Left ventricle myocardium inferior (tissue), 1 donor: ENCODE data around the gene ALG2. TPM values are rescaled to one million over a fixed set of nuclear protein-coding genes. Genes with fewer than 3 reads are reported as not detected.

ENCODE experiments used
- DNase-seq: peaks from one replicate; pipeline ENCODE4 v3.0.0-alpha.2; 2020
- H3K27ac ChIP-seq: fragments of 200-600 bp; replicated peaks from 2 replicates; pipeline ENCODE4 v1.8.0; 2021
- H3K27me3 ChIP-seq: fragments of 200-600 bp; 2 replicates; pipeline ENCODE4 v1.8.0; 2021; ENCODE audit warnings: low read depth
- H3K36me3 ChIP-seq: fragments of 200-600 bp; 2 replicates; pipeline ENCODE4 v1.8.0; 2021
- H3K4me1 ChIP-seq: fragments of 200-600 bp; 2 replicates; pipeline ENCODE4 v1.8.0; 2021
- H3K4me3 ChIP-seq: fragments of 200-600 bp; 2 replicates; pipeline ENCODE4 v1.8.0; 2021; ENCODE audit warnings: mild to moderate bottlenecking, moderate library complexity
- H3K9me3 ChIP-seq: fragments of 200-600 bp; replicated peaks from 2 replicates; pipeline ENCODE4 v1.8.0; 2021
- intact Hi-C: fragments of 100-400 bp; cut with micrococcal nuclease; formaldehyde crosslinking; loops from one replicate; pipeline ENCODE4 v1.11.0; 2022
- total RNA-seq: library from RNA; stranded (reverse); fragmentation: NEBNext Ultra II Directional; extraction: Animal tissue kit (Norgen Biotek cat#: 25700); gene quantifications from one replicate; pipeline ENCODE4 v1.2.1, GENCODE V29; 2021
- TF ChIP-seq, protein P1 (sequence below): fragments of 200-600 bp; IDR thresholded peaks from 2 replicates; pipeline ENCODE4 v1.8.0; 2021; ENCODE audit warnings: antibody characterized with exemption, mild to moderate bottlenecking, borderline replicate concordance
- donor health status: DM: no; HTN: yes; CAD: no; lungs with severe emphysema.

The ALG2 gene
- total RNA-seq, 1 donor from 2014 or later = 14.8 TPM

DNA sequence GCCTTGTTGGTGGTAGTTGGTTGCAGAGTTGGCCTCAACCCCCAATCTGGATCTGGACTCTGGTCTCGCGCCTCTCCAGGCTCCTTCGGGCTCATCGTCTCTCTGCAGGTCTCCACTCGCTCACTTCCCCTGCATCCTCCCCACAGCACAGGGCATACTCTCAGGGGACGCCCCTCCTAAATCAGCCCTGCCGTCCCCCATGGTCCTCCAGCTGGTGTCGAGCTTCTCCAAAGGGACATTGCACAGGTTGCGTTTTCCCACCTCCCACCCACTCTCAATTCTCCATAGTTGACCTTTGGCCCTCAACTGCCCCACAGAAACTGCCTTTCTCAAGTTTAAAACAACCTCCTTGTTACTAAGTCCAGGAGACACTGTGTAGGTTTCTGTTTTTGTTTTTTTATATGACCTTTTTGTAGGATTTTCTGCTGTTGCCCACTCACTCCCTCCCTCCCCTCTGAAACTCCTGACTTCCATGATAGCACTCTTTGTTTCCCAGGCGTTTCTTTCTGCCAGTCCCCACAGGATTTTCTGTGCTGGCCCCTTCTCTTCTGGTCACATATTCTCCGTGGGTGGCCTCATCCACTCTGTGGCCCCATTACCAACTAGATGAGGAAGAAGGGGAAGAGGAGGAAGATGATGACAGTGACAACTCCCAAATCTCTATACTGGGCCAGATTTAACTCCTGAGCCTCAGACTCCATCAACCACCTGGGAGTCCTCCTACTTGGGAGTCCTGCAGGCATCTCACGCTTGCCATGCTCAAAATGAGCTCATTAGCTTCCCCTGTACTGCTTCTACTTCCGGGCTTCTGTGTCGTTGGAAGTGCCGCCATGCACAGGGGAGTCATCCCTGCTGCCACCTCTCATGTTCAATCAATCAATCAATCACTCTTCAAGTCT is 50.3 kb downstream of the ALG2 start:
- no peak for DNase-seq
- H3K36me3 ChIP-seq = no peaks in the 10 kb centered on the region
- intact Hi-C loops = no loop called here

DNA sequence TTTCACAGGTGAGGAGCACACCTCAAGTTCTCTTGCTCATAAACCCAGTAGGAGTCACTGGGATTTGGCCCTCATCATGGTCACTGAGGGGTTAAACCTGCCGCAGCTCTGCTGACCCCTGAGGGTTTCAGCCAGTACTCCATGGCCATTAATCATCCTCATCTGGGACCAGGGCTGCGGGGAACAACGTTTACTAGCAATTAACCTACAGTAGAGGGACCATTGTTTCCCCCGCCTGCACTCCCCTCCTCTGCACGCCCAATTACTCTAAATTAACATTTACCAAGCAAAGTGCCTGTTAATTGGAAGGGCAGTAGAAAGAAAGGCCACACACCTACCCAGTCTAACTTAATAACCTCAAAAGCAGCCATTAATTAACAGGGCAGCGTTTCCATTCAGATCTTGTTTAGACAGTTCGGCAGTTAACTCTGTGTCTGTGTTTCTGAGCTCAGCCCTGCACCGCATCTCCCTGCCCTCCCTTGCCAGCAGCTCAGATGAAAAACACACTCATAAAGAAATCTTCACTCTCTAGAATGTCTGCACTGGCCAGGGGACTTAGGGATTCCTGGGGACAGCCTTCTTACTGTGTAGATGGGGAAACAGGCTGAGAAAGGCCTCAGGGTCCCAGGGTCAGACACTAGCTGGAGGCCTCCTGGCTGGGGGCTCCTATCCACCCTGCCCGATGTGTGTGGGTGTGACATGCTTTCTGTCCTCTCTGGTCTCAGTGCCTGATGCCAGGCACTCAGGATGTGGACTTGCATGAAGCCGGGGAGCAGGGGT is 51.6 kb downstream of the ALG2 start:
- Histone ChIP-seq H3K27ac (no peak overlapping the region), H3K36me3 (no peaks in the 10 kb centered on the region)
- TF ChIP-seq, protein P1, sequence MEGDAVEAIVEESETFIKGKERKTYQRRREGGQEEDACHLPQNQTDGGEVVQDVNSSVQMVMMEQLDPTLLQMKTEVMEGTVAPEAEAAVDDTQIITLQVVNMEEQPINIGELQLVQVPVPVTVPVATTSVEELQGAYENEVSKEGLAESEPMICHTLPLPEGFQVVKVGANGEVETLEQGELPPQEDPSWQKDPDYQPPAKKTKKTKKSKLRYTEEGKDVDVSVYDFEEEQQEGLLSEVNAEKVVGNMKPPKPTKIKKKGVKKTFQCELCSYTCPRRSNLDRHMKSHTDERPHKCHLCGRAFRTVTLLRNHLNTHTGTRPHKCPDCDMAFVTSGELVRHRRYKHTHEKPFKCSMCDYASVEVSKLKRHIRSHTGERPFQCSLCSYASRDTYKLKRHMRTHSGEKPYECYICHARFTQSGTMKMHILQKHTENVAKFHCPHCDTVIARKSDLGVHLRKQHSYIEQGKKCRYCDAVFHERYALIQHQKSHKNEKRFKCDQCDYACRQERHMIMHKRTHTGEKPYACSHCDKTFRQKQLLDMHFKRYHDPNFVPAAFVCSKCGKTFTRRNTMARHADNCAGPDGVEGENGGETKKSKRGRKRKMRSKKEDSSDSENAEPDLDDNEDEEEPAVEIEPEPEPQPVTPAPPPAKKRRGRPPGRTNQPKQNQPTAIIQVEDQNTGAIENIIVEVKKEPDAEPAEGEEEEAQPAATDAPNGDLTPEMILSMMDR = no peak

More for the DNA sequence above, 50.3 kb downstream of the ALG2 start:
- H3K27ac ChIP-seq = no peak overlapping the region
- H3K4me1 ChIP-seq = no peaks in the 10 kb centered on the region
- TF ChIP-seq, protein P1 = no peak
- peaks cover 32% of the 10 kb centered on the region for H3K27me3 ChIP-seq
- H3K9me3 ChIP-seq = no peaks in the 10 kb centered on the region
- H3K4me3 ChIP-seq = no peak overlapping the region

DNA sequence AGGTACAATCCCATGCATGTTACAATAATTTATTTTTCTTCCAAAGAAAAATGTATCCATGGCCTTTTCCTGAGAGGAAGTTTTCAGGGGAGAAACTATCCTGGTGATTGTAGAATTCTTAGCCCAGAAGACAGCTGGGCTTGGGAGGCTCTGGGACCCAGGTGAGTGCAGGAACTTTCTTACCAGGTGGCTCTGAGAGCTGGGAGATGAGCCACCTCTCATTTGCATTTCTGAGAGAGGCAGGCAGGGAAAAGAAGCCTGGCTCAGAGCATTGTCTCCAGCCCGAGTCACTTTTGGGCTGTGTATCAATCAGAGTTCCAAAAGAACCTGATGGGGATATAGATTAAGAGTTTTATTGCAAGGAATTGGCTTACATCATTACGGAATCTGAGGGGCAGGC is 52.7 kb downstream of the ALG2 start:
- Histone ChIP-seq H3K4me1 (no peaks in the 10 kb centered on the region), H3K27ac (no peak overlapping the region), H3K36me3 (no peaks in the 10 kb centered on the region), H3K27me3 (peaks cover 32% of the 10 kb centered on the region), H3K4me3 (no peak overlapping the region), H3K9me3 (no peaks in the 10 kb centered on the region)
- TF ChIP-seq, protein P1 = no peak
- DNase-seq = no peak
- intact Hi-C loops = no loop called here

More for the DNA sequence above, 51.6 kb downstream of the ALG2 start:
- intact Hi-C loops = no loop called here
- no peaks in the 10 kb centered on the region for H3K9me3 ChIP-seq
- H3K27me3 ChIP-seq = peaks cover 32% of the 10 kb centered on the region
- DNase-seq = no peak
- H3K4me1 ChIP-seq = no peaks in the 10 kb centered on the region
- no peak overlapping the region for H3K4me3 ChIP-seq

DNA sequence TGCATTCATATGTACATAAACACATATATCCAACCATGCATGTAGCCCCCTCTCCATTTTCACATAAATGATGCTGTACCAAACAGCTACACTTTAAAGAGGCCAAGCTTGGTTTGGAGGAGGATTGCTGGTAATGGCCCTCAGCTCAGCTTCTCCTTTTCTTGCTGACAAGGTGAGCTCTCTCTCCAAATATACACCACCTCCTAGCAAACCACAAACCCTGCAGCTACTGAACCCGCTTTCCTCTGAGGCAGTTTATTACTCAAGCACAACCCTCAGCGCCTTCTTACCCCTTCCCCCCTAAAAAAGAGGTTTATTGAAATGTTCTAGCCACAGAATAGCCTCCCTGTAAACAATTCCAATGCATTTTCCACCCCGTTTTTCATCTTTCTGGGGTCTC is 54.0 kb downstream of the ALG2 start:
- intact Hi-C loops = no loop called here
- no peak overlapping the region for H3K27ac ChIP-seq
- H3K4me3 ChIP-seq = no peak overlapping the region
- no peaks in the 10 kb centered on the region for H3K9me3 ChIP-seq
- DNase-seq = no peak
- H3K4me1 ChIP-seq = no peaks in the 10 kb centered on the region
- H3K27me3 ChIP-seq = peaks cover 30% of the 10 kb centered on the region
- H3K36me3 ChIP-seq = no peaks in the 10 kb centered on the region
- TF ChIP-seq, protein P1 = no peak

DNA sequence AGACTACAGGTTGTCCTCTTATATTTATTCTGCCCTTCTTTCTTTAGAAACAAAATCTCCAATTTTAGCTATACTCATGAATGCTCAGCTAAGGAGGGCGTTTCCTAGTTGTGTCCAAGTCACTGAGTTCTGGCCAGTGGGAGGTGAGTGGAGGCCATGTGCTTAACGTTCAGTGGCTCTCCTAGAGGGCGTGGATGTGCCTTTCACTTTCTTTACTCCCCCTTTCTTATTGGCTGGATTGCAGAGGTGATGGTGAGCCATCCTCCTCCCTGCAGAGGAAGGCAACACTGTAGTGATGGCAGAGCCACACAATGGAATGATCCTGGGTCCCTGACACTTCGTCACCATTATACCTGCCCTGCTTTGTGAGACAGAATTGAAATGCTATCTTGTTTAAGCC is 54.6 kb downstream of the ALG2 start:
- no peak for DNase-seq
- Histone ChIP-seq H3K27ac (no peak overlapping the region), H3K27me3 (peaks cover 29% of the 10 kb centered on the region), H3K36me3 (no peaks in the 10 kb centered on the region), H3K4me1 (no peaks in the 10 kb centered on the region), H3K9me3 (no peaks in the 10 kb centered on the region), H3K4me3 (no peak overlapping the region)
- intact Hi-C loops = no loop called here
- TF ChIP-seq, protein P1 = no peak

Other genes starting within 250 kb of the ALG2 start
- 12.3 TPM for gene TGFBR1, start 116.8 kb downstream of the ALG2 start, total RNA-seq
- 39.8 TPM for gene SEC61B, start 340 bp upstream of the ALG2 start, total RNA-seq